GM12878 (cell line): ENCODE data around the gene C11orf52. TPM values are rescaled to one million over a fixed set of nuclear protein-coding genes. Genes with fewer than 3 reads are reported as not detected.

Source experiments
- ATAC-seq: fragments of 200-7000 bp; cut with Tn5 transposase; 3 replicates; pipeline ENCODE4 v1.9.1; 2020; ENCODE audit warnings: mild to moderate bottlenecking, moderate library complexity
- BruUV-seq: library from RNA; stranded (reverse); fragments of 400-500 nt; replicated peaks from 2 replicates; lab custom pipeline; 2021; lab: Mats Ljungman, UMichigan
- CTCF ChIA-PET: fragments of 300-600 bp; sonication (Branson Sonifier 250); formaldehyde crosslinking; extraction: SDS; loops from one replicate; lab custom pipeline; 2021; ENCODE audit warnings: inconsistent platforms; lab: Yijun Ruan, JAX
- POLR2A ChIA-PET: fragments of 350-600 bp; formaldehyde crosslinking; extraction: SDS; loops from one replicate; lab custom pipeline; 2021; ENCODE audit warnings: inconsistent platforms; lab: Charles Lee
- RAD21 ChIA-PET: fragments of 300-600 bp; sonication (Branson Sonifier 250); formaldehyde crosslinking; loops from one replicate; lab custom pipeline; 2023; ENCODE audit warnings: antibody characterized with exemption; ENCODE audit not compliant: unreplicated experiment; lab: Charles Lee
- SMC1A ChIA-PET: fragments of 300-600 bp; sonication (Branson Sonifier 250); formaldehyde crosslinking; loops from one replicate; lab custom pipeline; 2023; ENCODE audit not compliant: unreplicated experiment, uncharacterized antibody; lab: Charles Lee
- DNase-seq: peaks from one replicate; pipeline ENCODE4 v3.0.0-alpha.2; 2011; ENCODE audit warnings: low read depth, low spot score
- FAIRE-seq: peaks from 3 replicates; lab custom pipeline; 2011; peaks lifted over from hg19 to GRCh38; lab: Jason Lieb, UNC
- H2AFZ ChIP-seq: 2 replicates; pipeline ENCODE4 v1.6.0; 2011; ENCODE audit warnings: low read depth, low read length, control low read depth; ENCODE audit not compliant: control insufficient read depth
- H3K27ac ChIP-seq: 2 replicates; pipeline ENCODE4 v1.5.1; 2011; ENCODE audit warnings: control low read depth; ENCODE audit not compliant: control insufficient read depth, insufficient read depth
- H3K27me3 ChIP-seq, 2 experiments: replicated peaks in 1 of 2; 2 replicates each; pipeline versions ENCODE4 v1.6.0 to v1.6.1; 2011; ENCODE audit warnings: low read length in 1 of 2; ENCODE audit not compliant: control insufficient read depth in 2 of 2, insufficient read depth in 2 of 2
- H3K36me3 ChIP-seq, 2 experiments: 2 replicates each; pipeline ENCODE4 v1.5.1; 2011; ENCODE audit warnings: low read length in 1 of 2; ENCODE audit not compliant: control insufficient read depth in 2 of 2, insufficient read depth in 2 of 2
- H3K4me1 ChIP-seq: 2 replicates; pipeline ENCODE4 v1.6.1; 2011; ENCODE audit warnings: mild to moderate bottlenecking, low read length, moderate library complexity, mixed read lengths; ENCODE audit not compliant: control insufficient read depth, insufficient read depth
- H3K4me2 ChIP-seq: 2 replicates; pipeline ENCODE4 v1.6.0; 2011; ENCODE audit warnings: control low read depth; ENCODE audit not compliant: control insufficient read depth, insufficient read depth
- H3K4me3 ChIP-seq: fragments of 200-600 bp; sonication (generic); 2 replicates; pipeline ENCODE4 v1.5.1; 2016
- H3K79me2 ChIP-seq: 2 replicates; pipeline ENCODE4 v1.6.0; 2011; ENCODE audit warnings: low read length; ENCODE audit not compliant: control insufficient read depth, insufficient read depth
- H3K9ac ChIP-seq: 2 replicates; pipeline ENCODE4 v1.8.0; 2011; ENCODE audit warnings: low read length, control low read depth, mixed read lengths; ENCODE audit not compliant: control insufficient read depth, insufficient read depth
- H3K9me3 ChIP-seq: replicated peaks from 3 replicates; pipeline ENCODE4 v1.5.1; 2011; ENCODE audit warnings: mild to moderate bottlenecking, low read length; ENCODE audit not compliant: control insufficient read depth, insufficient read depth
- H4K20me1 ChIP-seq: 2 replicates; pipeline ENCODE4 v1.6.0; 2011; ENCODE audit not compliant: control insufficient read depth, insufficient read depth
- IKZF1 ChIP-seq: fragments of 450-650 bp; conservative IDR thresholded peaks from 2 replicates; pipeline ENCODE4 v1.6.1; 2017; ENCODE audit warnings: antibody characterized with exemption, mild to moderate bottlenecking
- NBN ChIP-seq: fragments of 450-650 bp; IDR thresholded peaks from 2 replicates; pipeline ENCODE4 v1.6.1; 2016
- SP1 ChIP-seq: IDR thresholded peaks from one replicate; pipeline ENCODE4 v1.6.1; 2011; ENCODE audit warnings: low read depth, low read length
- WGBS: methylation state at CpG from one replicate; pipeline ENCODE4 v1.1.6; 2016; ENCODE audit warnings: low lambda C conversion rate; ENCODE audit not compliant: insufficient replicate concordance, insufficient coverage; ENCODE audit errors: missing lambda C conversion rate; 5-methylcytosine and 5-hydroxymethylcytosine counted together
- in situ Hi-C: fragments of 300-500 bp; cut with MboI; formaldehyde crosslinking; loops from 9 replicates; pipeline ENCODE4 v1.14.3; 2018; ENCODE audit warnings: mixed read lengths
- intact Hi-C: fragments of 100-400 bp; cut with micrococcal nuclease; formaldehyde crosslinking; loops from one replicate; pipeline ENCODE4 v1.14.2; 2022; ENCODE audit not compliant: unreplicated experiment
- polyA plus RNA-seq, 11 experiments: library from polyadenylated mRNA; depleted of rRNA in 4 of 11; unstranded in 6 of 11; stranded (reverse) in 5 of 11; fragments of >200 nt; fragmentation: Nextera tagmentation in 4 of 11; fragmentation: Illumina TruSeq in 1 of 11; extraction: Ambion mirVana in 4 of 11; extraction: Trizol in 1 of 11; gene quantifications; 1 replicate in 1 of 11; 2 replicates in 10 of 11; pipeline versions ENCODE4 v1.2.1 to v1.2.3, GENCODE V29; 2011 to 2016; ENCODE audit warnings: inconsistent platforms in 2 of 11, missing spikeins in 2 of 11, low read depth in 1 of 11
- total RNA-seq, 4 experiments: library from RNA; depleted of rRNA in 3 of 4; stranded (reverse); fragments of >200 nt in 3 of 4; fragmentation: Illumina TruSeq in 1 of 4; extraction: Trizol in 1 of 4; gene quantifications; 2 replicates each; pipeline versions ENCODE4 v1.2.1 to v1.2.3, GENCODE V29; 2013 to 2021
- TF ChIP-seq, protein P1 (sequence below): IDR thresholded peaks from 2 replicates; pipeline ENCODE4 v1.6.1; 2011; ENCODE audit warnings: mild to moderate bottlenecking, low read depth, low read length, moderate library complexity; ENCODE audit not compliant: insufficient replicate concordance
- TF ChIP-seq, protein P2 (sequence below): fragments of 450-650 bp; IDR thresholded peaks from 2 replicates; pipeline ENCODE4 v1.6.1; 2016; ENCODE audit warnings: mild to moderate bottlenecking
- TF ChIP-seq, protein P3 (sequence below): fragments of 450-650 bp; IDR thresholded peaks from 2 replicates; pipeline ENCODE4 v1.6.1; 2017; ENCODE audit warnings: low read depth, mild to moderate bottlenecking, moderate library complexity

Gene C11orf52
- total and polyA plus RNA-seq, 10 of the 15 experiments (the other 5 are each of a cell fraction or from before 2014, with no cell fraction given): not detected

DNA sequence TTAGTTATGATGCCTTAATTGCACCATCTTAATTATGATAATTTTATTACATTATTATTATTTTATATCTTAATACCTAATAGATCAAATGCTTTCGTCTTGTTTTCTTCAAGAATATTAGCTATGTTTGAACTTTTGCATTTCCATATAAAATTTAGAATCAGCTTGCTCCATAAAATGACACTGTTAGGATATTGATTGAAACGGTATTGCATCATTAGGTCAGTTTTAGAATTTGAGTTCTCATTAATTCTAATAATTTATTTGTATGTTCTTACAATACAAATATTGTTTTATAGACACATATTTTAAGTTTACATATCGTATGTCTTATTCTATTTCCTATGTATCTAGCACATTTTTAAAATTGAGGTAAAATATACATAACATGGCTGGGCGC, 32.7 kb upstream of the C11orf52 start:
- SMC1A ChIA-PET: interaction anchor here (2.1 kb wide), 1 partner anchor 12 kb away, joined by 10 read pairs; no protein-coding TSS in a partner anchor
- H4K20me1 ChIP-seq: no peaks in the 10 kb centered on the region
- no TSS peak for BruUV-seq
- H3K9me3 ChIP-seq: no peaks in the 10 kb centered on the region
- TF ChIP-seq SP1: no peak
- no peak for TF ChIP-seq NBN
- TF ChIP-seq, protein P1, sequence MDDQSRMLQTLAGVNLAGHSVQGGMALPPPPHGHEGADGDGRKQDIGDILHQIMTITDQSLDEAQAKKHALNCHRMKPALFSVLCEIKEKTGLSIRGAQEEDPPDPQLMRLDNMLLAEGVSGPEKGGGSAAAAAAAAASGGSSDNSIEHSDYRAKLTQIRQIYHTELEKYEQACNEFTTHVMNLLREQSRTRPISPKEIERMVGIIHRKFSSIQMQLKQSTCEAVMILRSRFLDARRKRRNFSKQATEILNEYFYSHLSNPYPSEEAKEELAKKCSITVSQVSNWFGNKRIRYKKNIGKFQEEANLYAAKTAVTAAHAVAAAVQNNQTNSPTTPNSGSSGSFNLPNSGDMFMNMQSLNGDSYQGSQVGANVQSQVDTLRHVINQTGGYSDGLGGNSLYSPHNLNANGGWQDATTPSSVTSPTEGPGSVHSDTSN: no peak
- H3K4me3 ChIP-seq: no peak overlapping the region
- H3K9ac ChIP-seq: no peak overlapping the region
- H3K36me3 ChIP-seq: no peaks in the 10 kb centered on the region
- POLR2A ChIA-PET: no interaction called here
- H3K4me1 ChIP-seq: no peaks in the 10 kb centered on the region
- WGBS: 74% methylated on average over 4 of the region's 4 CpGs
- H3K27me3 ChIP-seq: no peaks in the 10 kb centered on the region
- H3K27ac ChIP-seq: no peak overlapping the region
- DNase-seq (no peak), ATAC-seq (no peak), FAIRE-seq (no peak)
- RAD21 ChIA-PET: no interaction called here
- CTCF ChIA-PET: interaction anchor here (1.6 kb wide), 1 partner anchor 96 kb away, joined by 4 read pairs; no protein-coding TSS in a partner anchor
- intact Hi-C loops (no loop called here), in situ Hi-C loops (loop anchor here (10.0 kb wide), 1 partner anchor 59 kb away; no protein-coding TSS in a partner anchor)
- no peak overlapping the region for H3K4me2 ChIP-seq
- no peaks in the 10 kb centered on the region for H3K79me2 ChIP-seq
- no peak overlapping the region for H2AFZ ChIP-seq

DNA sequence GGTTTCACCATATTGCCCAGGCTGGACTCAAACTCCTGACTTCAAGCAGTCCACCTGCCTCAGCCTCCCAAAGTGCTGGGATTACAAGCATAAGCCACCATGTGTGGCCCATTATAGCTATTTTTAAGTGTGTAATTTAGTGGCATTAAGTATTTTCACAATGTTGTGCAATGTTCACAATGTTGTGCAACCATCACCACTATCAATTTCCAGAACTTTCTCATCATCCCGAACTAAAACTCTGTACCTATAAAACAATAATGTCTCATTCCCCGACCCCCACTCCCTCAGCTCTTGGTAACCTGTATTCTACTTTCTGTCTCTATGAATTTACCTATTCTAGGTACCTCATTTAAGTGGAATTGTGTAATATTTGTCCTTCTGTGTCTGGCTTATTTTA, 31.9 kb upstream of the C11orf52 start:
- no peaks in the 10 kb centered on the region for H3K36me3 ChIP-seq
- no peaks in the 10 kb centered on the region for H3K4me1 ChIP-seq
- H3K4me2 ChIP-seq: no peak overlapping the region
- WGBS: 55% methylated on average over 2 of the region's 2 CpGs
- TF ChIP-seq, protein P2, sequence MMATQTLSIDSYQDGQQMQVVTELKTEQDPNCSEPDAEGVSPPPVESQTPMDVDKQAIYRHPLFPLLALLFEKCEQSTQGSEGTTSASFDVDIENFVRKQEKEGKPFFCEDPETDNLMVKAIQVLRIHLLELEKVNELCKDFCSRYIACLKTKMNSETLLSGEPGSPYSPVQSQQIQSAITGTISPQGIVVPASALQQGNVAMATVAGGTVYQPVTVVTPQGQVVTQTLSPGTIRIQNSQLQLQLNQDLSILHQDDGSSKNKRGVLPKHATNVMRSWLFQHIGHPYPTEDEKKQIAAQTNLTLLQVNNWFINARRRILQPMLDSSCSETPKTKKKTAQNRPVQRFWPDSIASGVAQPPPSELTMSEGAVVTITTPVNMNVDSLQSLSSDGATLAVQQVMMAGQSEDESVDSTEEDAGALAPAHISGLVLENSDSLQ: no peak
- TF ChIP-seq, protein P3, sequence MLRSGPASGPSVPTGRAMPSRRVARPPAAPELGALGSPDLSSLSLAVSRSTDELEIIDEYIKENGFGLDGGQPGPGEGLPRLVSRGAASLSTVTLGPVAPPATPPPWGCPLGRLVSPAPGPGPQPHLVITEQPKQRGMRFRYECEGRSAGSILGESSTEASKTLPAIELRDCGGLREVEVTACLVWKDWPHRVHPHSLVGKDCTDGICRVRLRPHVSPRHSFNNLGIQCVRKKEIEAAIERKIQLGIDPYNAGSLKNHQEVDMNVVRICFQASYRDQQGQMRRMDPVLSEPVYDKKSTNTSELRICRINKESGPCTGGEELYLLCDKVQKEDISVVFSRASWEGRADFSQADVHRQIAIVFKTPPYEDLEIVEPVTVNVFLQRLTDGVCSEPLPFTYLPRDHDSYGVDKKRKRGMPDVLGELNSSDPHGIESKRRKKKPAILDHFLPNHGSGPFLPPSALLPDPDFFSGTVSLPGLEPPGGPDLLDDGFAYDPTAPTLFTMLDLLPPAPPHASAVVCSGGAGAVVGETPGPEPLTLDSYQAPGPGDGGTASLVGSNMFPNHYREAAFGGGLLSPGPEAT: no peak
- TF ChIP-seq IKZF1: no peak
- DNase-seq (no peak), FAIRE-seq (no peak), ATAC-seq (no peak)
- no peaks in the 10 kb centered on the region for H3K79me2 ChIP-seq
- no peaks in the 10 kb centered on the region for H3K9me3 ChIP-seq
- BruUV-seq: no TSS peak
- ChIA-PET POLR2A (no interaction called here), SMC1A (interaction anchor here (2.1 kb wide), 1 partner anchor 11 kb away, joined by 10 read pairs; no protein-coding TSS in a partner anchor), RAD21 (no interaction called here), CTCF (interaction anchor here (0.6 to 1.6 kb wide), 3 partner anchors 95 to 304 kb away, joined by 3 to 4 read pairs (median 4); no protein-coding TSS in a partner anchor)
- H3K27ac ChIP-seq: no peak overlapping the region
- no peaks in the 10 kb centered on the region for H4K20me1 ChIP-seq
- in situ Hi-C loops (loop anchor here (10.0 kb wide), 1 partner anchor 58 kb away; no protein-coding TSS in a partner anchor), intact Hi-C loops (no loop called here)
- no peaks in the 10 kb centered on the region for H3K27me3 ChIP-seq
- no peak overlapping the region for H3K4me3 ChIP-seq
- no peak overlapping the region for H2AFZ ChIP-seq
- no peak overlapping the region for H3K9ac ChIP-seq
